ENCODE data around the gene TTC9. TPM values are rescaled to one million over a fixed set of nuclear protein-coding genes. Genes with fewer than 3 reads are reported as not detected.

Gene TTC9
- total RNA-seq = 0.23 TPM

- peak; percentile 87 for ATAC-seq
- DNase-seq (ENCODE audit: low spot score) = no peak
Measured at GRCh38 chr14:70641548-70642302, at the start of gene TTC9. TSS of gene TTC9 (plus strand) at chr14:70641916. CDS start at chr14:70642130, 214 bp downstream.

GRCh38 chr14:70594461-70594860, 47.3 kb upstream of the TTC9 start:
- no peak for DNase-seq (ENCODE audit: low spot score)
- no peak for ATAC-seq

DNA sequence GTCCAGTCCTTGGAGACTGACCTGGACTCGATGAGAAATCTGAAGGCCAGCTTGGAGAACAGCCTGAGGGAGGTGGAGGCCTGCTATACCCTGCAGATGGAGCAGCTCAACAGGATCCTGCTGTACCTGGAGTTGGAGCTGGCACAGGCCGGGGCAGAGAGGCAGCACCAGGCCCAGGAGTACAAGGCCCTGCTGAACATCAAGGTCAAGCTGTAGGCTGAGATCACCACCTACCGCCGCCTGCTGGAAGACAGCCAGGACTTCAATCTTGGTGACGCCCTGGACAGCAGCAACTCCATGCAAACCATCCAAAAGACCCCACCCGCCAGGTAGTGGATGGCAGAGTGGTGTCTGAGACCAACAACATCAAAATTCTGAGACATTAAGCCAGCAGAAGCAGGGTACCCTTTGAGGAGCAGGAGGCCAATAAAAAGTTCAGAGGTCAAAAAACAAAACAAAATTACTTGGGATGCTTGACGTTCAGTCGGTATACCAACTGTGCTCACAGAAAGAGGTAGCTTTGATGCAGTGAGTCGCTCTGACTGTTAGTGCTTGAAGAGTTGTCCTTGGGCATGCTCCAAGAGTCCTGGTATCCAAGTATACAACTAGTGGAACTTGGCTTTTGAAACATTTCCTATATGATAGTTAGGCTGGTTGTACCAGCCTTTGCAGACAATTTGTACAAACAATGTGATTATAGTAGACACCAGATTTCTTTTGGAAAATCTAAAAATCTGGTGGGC, 46.1 kb upstream of the TTC9 start:
- no peak for DNase-seq (ENCODE audit: low spot score)
- ATAC-seq = no peak

DNA sequence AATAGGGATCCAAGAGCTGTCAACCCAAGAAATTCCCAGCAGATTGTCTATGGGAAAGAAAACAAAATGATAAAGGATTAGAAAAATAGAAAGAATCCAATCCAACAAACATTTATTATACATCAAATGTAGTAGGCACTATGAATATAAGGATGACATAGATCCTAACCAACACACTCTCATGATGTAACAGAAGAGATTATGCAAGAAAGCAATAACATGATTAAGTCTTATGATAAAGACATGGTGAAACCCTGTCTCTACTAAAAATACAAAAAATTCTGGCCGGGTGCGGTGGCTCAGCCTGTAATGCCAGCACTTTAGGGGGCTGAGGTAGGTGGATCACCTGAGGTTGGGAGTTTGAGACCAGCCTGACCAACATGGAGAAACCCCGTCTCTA, 44.0 kb upstream of the TTC9 start:
- DNase-seq (ENCODE audit: low spot score) (no peak), ATAC-seq (no peak)

GRCh38 chr14:70599345-70599744, 42.4 kb upstream of the TTC9 start:
- DNase-seq (ENCODE audit: low spot score) (no peak), ATAC-seq (no peak)

DNA sequence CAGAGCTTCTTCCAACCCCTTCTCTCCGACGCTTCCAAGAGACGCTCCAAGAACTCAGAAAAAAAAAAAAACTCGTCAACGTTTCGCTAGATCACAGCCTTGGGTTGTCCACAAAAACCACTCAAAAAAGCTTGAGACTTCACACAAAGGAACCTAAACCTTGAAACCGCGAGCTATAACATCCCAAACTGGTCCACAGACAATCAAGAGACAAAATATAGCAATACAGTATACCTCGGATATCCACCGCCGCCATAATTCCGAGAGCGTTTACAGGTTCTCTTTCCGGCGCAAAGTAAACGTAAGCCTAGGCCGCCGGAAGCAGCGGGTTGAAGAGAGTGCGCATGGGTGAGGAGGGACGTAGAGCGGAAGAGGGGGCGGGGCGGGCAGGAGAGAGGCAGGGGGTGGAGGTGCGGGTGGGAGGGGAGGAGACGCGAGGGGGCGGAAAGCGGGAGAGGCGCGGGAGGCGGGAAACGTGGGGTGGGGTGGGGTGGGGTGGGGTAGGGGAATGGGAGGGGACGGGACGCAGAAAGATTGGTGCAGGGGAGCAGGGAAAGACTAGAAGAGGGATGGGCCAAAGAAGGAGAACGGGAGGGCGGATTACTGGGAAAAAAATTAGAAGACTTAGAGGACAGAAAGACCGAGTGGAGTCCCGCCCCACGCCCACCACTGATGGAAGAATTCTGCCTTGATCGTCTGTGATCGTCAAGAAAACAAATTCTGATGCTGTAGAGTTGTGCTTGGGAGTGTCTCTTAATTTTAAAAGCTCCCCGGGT, 41.1 kb upstream of the TTC9 start, which contains the start of gene MED6:
MED6 (minus strand) TSS at position 274 of the 776 bp plus-strand sequence; CDS start at position 256, 18 bp downstream.
- DNase-seq (ENCODE audit: low spot score) (peak; percentile 95), ATAC-seq (peak; percentile 99)

DNA sequence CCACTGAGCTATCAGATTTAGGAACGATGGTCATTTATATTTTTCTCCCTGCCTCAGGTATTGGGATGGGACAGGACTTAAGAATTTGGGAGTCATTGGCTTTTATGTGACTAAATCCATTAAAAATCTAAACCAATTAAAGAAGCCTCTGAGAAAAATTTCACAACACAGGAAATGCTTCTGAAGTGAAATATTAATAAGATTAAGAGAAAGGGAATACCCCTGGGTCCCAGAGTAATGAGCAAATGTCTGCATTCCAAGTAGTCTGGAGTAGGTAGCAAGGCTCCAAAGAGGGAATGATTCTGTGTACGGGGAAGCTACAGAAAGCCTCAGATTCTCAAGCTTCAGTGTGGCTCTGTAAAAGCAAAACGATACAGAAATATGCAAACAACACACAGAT, 40.6 kb upstream of the TTC9 start:
- no peak for DNase-seq (ENCODE audit: low spot score)
- no peak for ATAC-seq

DNA sequence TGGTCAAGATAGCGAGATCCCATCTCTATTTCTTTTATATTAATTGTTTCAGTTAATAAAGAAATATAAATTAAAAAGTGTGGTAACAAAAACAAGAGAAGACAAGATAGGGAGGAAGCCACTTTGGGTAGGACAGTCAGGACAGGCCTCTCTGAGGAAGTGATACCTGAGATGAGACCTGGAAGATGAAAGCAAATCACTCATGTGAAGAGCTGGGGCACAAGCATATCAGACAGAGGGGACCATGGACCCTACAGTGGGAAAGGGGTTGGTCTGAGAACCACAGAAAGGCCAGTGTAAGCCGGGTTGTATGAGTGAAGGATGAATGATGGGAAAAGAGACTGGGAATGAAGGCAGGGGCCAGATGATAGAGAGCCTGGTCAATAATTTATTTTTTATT, 39.5 kb upstream of the TTC9 start:
- DNase-seq (ENCODE audit: low spot score) = no peak
- no peak for ATAC-seq

DNA sequence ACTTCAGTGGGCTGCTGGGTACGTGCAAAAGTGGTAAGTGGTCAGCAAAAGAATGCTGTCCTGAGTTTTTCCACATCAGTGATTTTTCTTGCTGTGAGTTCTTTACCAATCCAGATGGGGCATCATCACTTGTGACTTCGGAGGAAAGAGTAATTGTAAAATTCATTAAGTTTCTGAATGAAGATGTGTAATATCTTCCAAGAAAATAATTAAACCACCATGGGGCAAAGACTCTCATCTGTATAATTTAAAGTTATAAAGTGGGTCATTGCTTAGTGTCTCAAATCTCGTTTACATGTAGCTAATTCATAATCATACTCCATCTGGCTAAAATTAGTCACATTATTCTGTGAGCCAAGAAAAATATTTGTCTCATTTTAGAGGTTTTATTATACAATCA, 30.5 kb upstream of the TTC9 start:
- no peak for ATAC-seq
- no peak for DNase-seq (ENCODE audit: low spot score)

DNA sequence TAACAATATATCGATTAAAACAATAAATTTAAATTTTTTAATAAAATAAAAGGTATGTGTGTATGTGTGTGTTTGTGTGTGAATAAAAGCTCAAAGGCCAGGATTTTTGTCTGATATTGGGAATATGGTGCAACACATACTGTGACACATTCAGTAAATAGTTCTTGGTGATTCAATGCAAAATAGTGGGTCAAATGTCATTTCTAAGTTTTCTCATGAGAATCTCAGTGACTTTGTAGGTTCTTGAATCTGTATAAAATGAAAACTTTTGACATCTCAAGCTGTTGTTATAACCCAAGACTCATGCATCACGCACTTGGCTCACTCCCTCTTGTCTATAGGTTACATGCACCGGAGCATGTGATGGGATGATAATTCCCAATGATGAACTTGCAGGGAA, 25.1 kb upstream of the TTC9 start:
- DNase-seq (ENCODE audit: low spot score) (no peak), ATAC-seq (no peak)

DNA sequence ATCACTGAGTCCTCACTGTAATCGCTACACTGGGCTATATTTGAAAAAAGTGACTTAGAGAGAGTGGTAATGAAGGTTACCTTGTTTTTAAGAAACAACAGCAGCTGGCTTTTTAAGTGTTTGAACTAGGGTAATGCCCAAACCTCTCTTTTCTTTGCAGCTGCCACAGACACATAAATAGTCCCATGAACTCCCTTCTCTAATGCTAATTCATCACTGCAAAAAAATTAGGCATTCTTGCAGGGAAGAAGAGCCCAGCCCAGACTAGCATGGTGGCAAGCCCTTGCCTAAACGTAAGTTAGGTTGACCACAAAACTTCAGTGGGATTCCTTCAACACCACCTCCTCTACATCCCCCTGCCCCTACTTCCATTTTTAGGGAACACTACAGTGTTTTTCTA, 23.4 kb upstream of the TTC9 start:
- no peak for DNase-seq (ENCODE audit: low spot score)
- ATAC-seq = no peak

DNA sequence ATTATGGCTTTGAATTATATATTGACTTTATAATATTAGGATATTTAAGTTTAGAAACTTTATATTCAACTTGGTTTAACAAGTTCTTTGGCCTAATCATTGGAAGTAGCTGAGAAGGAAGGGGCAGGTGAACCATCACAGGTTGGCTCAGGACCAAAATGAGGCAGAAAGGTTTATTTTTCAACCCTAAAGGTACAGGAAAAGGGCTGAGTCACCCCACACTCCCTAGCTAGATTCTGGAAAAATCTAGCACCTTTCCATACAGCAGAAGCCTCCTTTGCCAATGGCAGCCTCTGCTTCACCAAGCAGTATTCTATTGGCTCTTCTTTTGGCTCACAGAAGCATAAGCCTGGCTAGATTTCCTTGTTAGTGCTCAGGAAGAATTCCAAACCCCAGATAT, 22.0 kb upstream of the TTC9 start:
- no peak for ATAC-seq
- no peak for DNase-seq (ENCODE audit: low spot score)

GRCh38 chr14:70622111-70622712, 19.5 kb upstream of the TTC9 start:
- peak; percentile 99 for ATAC-seq
- DNase-seq (ENCODE audit: low spot score) = peak; percentile 56

DNA sequence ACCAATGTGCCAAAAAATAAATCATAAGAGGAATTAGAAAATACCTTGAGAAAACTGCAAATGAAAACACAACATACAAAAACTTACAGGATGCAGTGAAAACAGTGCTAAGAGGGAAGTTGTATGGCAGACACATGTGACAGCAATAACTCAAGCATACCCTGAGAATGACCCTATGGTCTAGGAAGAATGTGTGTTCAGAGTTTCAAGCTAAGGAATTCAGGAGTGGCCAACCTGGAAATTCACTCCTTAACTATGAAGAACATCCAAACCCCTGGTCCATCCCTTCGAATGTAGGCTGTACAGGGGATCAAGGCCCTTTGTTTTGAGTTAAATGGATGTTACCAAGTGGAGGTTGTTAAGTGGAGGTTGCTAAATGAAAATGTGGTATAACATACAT, 16.7 kb upstream of the TTC9 start:
- DNase-seq (ENCODE audit: low spot score) (no peak), ATAC-seq (no peak)

GRCh38 chr14:70631948-70632347, 9.8 kb upstream of the TTC9 start:
- DNase-seq (ENCODE audit: low spot score) (peak; percentile 77), ATAC-seq (peak; percentile 100)

- DNase-seq (ENCODE audit: low spot score) (no peak), ATAC-seq (no peak)
Measured at GRCh38 chr14:70635971-70636595, 5.6 kb upstream of the TTC9 start.

- no peak for ATAC-seq
- no peak for DNase-seq (ENCODE audit: low spot score)
Measured at GRCh38 chr14:70638416-70638815, 3.3 kb upstream of the TTC9 start.

DNA sequence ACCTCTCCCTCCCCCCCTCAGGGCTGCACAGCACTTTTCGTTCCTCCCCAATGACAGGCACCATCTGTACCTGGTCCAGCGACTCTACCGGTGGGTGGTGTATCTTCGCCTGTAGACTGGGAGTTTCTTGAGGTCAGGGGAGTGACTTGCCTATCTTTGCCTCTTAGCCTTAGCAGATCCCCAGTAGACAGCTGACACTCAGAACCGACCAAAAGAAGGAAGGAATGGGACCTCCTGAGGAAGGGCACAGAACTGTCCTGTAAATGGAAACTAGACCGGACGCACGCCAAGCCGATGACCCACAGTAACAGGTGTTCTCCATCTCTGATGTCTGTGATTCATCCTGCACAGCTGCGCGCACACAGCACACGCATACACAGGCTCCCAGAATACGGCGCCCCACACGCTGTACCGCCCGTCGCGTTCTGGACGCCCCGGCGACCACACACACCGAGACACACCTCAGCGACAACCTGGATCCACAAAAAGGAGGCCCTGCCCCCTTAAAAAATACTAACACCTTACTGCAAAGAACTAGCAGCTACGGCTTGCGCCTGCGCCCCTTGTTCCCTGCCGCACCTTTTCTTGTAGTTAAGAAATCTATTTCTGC, 673 bp upstream of the TTC9 start:
- ATAC-seq = peak; percentile 65
- no peak for DNase-seq (ENCODE audit: low spot score)

- DNase-seq (ENCODE audit: low spot score) (no peak), ATAC-seq (peak; percentile 16)
Measured at GRCh38 chr14:70642303-70643235, 853 bp downstream of the TTC9 start.
